HepG2 (cell line): Measurements from ENCODE around the gene LDLRAD3. TPM values are rescaled to one million over a fixed set of nuclear protein-coding genes. Genes with fewer than 3 reads are reported as not detected.

Experiments used
- ATAC-seq: fragments of 200-7000 bp; cut with Tn5 transposase; 3 replicates; pipeline ENCODE4 v1.9.1; 2020; ENCODE audit warnings: mild to moderate bottlenecking, moderate library complexity
- BruUV-seq: library from RNA; stranded (reverse); fragments of 400-500 nt; replicated peaks from 2 replicates; lab custom pipeline; 2021; lab: Mats Ljungman, UMichigan
- CTCF ChIA-PET: fragments of 300-600 bp; formaldehyde crosslinking; extraction: SDS; loops from one replicate; lab custom pipeline; 2021; ENCODE audit warnings: low total read pairs, inconsistent platforms, low intra/inter-chr PET ratio; lab: Yijun Ruan, JAX
- POLR2A ChIA-PET: fragments of 350-600 bp; sonication (Branson Sonifier 250); formaldehyde crosslinking; loops from one replicate; lab custom pipeline; 2020; ENCODE audit warnings: antibody characterized with exemption, inconsistent platforms; lab: Yijun Ruan, JAX
- DNase-seq: peaks from one replicate; pipeline ENCODE4 v3.0.0-alpha.2; 2015; ENCODE audit warnings: low spot score
- FAIRE-seq: peaks from 3 replicates; lab custom pipeline; 2011; peaks lifted over from hg19 to GRCh38; lab: Jason Lieb, UNC
- H2AFZ ChIP-seq: one replicate; pipeline ENCODE4 v1.6.1; 2011; ENCODE audit warnings: low read length, inconsistent platforms
- H3K27ac ChIP-seq: fragments of 300-600 bp; 3 replicates; pipeline ENCODE4 v1.8.0; 2011; ENCODE audit warnings: mixed run types, mild to moderate bottlenecking, mixed read lengths, low read length, inconsistent platforms; ENCODE audit not compliant: insufficient read depth; ENCODE audit errors: extremely low read length
- H3K27me3 ChIP-seq, 2 experiments: fragments of 200-600 bp in 1 of 2; 2 replicates in 1 of 2; 3 replicates in 1 of 2; pipeline versions ENCODE4 v1.6.0 to v1.8.0; 2011; ENCODE audit warnings: low read length in 2 of 2, mild to moderate bottlenecking in 2 of 2, moderate library complexity in 2 of 2, inconsistent platforms in 1 of 2; ENCODE audit not compliant: insufficient read depth in 2 of 2, control insufficient read depth in 1 of 2
- H3K36me3 ChIP-seq, 2 experiments: fragments of 200-600 bp in 1 of 2; replicated peaks in 1 of 2; 2 replicates in 1 of 2; 3 replicates in 1 of 2; pipeline versions ENCODE4 v1.5.1 to v1.8.0; 2011; ENCODE audit warnings: low read length in 2 of 2, inconsistent platforms in 1 of 2; ENCODE audit not compliant: insufficient read depth in 2 of 2, control insufficient read depth in 1 of 2
- H3K4me1 ChIP-seq: 2 replicates; pipeline ENCODE4 v1.5.1; 2012; ENCODE audit warnings: low read length, inconsistent platforms; ENCODE audit not compliant: insufficient read depth
- H3K4me2 ChIP-seq: 2 replicates; pipeline ENCODE4 v1.6.0; 2011; ENCODE audit warnings: low read depth, low read length, inconsistent platforms
- H3K4me3 ChIP-seq, 3 experiments: fragments of 200-600 bp in 1 of 3; sonication (generic), shearing (Covaris generic) in 1 of 3; replicated peaks in 1 of 3; 2 replicates each; pipeline ENCODE4 v1.5.1; 2011 to 2016; ENCODE audit warnings: low read length in 3 of 3, inconsistent platforms in 2 of 3, low read depth in 2 of 3, mild to moderate bottlenecking in 2 of 3, control low read depth in 1 of 3, mixed read lengths in 1 of 3; ENCODE audit not compliant: insufficient read depth in 1 of 3
- H3K79me2 ChIP-seq: one replicate; pipeline ENCODE4 v1.6.1; 2011; ENCODE audit warnings: low read length, inconsistent platforms; ENCODE audit not compliant: insufficient read depth
- H3K9ac ChIP-seq: 2 replicates; pipeline ENCODE4 v1.6.0; 2011; ENCODE audit warnings: mild to moderate bottlenecking, low read depth, low read length, inconsistent platforms; ENCODE audit not compliant: insufficient read depth
- H3K9me3 ChIP-seq: 2 replicates; pipeline ENCODE4 v1.5.1; 2012; ENCODE audit warnings: mild to moderate bottlenecking, low read length
- H4K20me1 ChIP-seq: 2 replicates; pipeline ENCODE4 v1.6.0; 2011; ENCODE audit warnings: inconsistent platforms, mild to moderate bottlenecking, low read length, moderate library complexity; ENCODE audit not compliant: insufficient read depth
- ATF7 ChIP-seq, 2 experiments: fragments of 450-650 bp in 1 of 2; sonication (generic) in 1 of 2; formaldehyde crosslinking in 1 of 2; IDR thresholded peaks; 2 replicates each; pipeline versions ENCODE4 v1.4.0 to v1.6.1; 2016 to 2020; ENCODE audit warnings: antibody characterized with exemption in 1 of 2, mild to moderate bottlenecking in 1 of 2, missing genetic modification reagents in 1 of 2
- CSRNP1 ChIP-seq: sonication (generic); formaldehyde crosslinking; IDR thresholded peaks from 2 replicates; pipeline ENCODE4 v1.8.1; 2023; ENCODE audit warnings: mild to moderate bottlenecking, missing genetic modification reagents
- EP300 ChIP-seq, 3 experiments: sonication (generic) in 1 of 3; formaldehyde crosslinking in 1 of 3; IDR thresholded peaks; 2 replicates each; pipeline versions ENCODE4 v1.5.1 to v1.6.1; 2011 to 2020; ENCODE audit warnings: low read depth in 2 of 3, low read length in 2 of 3, borderline replicate concordance in 1 of 3, improper control_type of control experiment in 1 of 3, mild to moderate bottlenecking in 1 of 3, missing genetic modification reagents in 1 of 3, moderate library complexity in 1 of 3
- HCFC1 ChIP-seq: fragments of 150-350 bp; IDR thresholded peaks from 2 replicates; pipeline ENCODE4 v1.6.1; 2014; ENCODE audit warnings: low read depth, low read length
- HOXA3 ChIP-seq: sonication (generic); formaldehyde crosslinking; IDR thresholded peaks from 2 replicates; pipeline ENCODE4 v1.5.0; 2020; ENCODE audit warnings: missing genetic modification reagents
- MED1 ChIP-seq: sonication (generic); formaldehyde crosslinking; IDR thresholded peaks from 2 replicates; pipeline ENCODE4 v1.4.0; 2020; ENCODE audit warnings: missing genetic modification reagents
- NFKBIZ ChIP-seq: IDR thresholded peaks from 2 replicates; pipeline ENCODE4 v1.6.1; 2018; ENCODE audit warnings: missing genetic modification reagents, missing compliant biosample characterization
- NRL ChIP-seq: sonication (generic); formaldehyde crosslinking; IDR thresholded peaks from 2 replicates; pipeline ENCODE4 v1.5.0; 2020; ENCODE audit warnings: missing genetic modification reagents, mild to moderate bottlenecking, moderate library complexity, borderline replicate concordance
- POLR2A ChIP-seq, 2 experiments: IDR thresholded peaks; 2 replicates each; pipeline ENCODE4 v1.6.1; 2011; ENCODE audit warnings: low read depth in 2 of 2, low read length in 2 of 2, mild to moderate bottlenecking in 1 of 2, moderate library complexity in 1 of 2; ENCODE audit not compliant: insufficient read depth in 1 of 2
- PRPF4 ChIP-seq: fragments of 200-400 bp; formaldehyde crosslinking; IDR thresholded peaks from 2 replicates; pipeline ENCODE4 v1.6.1; 2016; ENCODE audit warnings: low read length, low read depth; ENCODE audit not compliant: poor library complexity, severe bottlenecking
- TRIM22 ChIP-seq: fragments of 450-650 bp; IDR thresholded peaks from 2 replicates; pipeline ENCODE4 v1.6.1; 2017
- ZC3H4 ChIP-seq: sonication (generic); formaldehyde crosslinking; IDR thresholded peaks from 2 replicates; pipeline ENCODE4 v1.4.0; 2020; ENCODE audit warnings: missing genetic modification reagents, borderline replicate concordance
- ZNF124 ChIP-seq: sonication (generic); formaldehyde crosslinking; IDR thresholded peaks from 2 replicates; pipeline ENCODE4 v1.4.0; 2020; ENCODE audit warnings: missing genetic modification reagents
- ZNF564 ChIP-seq: sonication (generic); formaldehyde crosslinking; IDR thresholded peaks from 2 replicates; pipeline ENCODE4 v1.8.1; 2023; ENCODE audit warnings: mild to moderate bottlenecking, missing genetic modification reagents
- WGBS: methylation state at CpG from one replicate; pipeline ENCODE4 v1.1.6; 2017; ENCODE audit warnings: low lambda C conversion rate; 5-methylcytosine and 5-hydroxymethylcytosine counted together
- in situ Hi-C: cut with HindIII; loops from 2 replicates; pipeline ENCODE4 v1.10.0; 2017; ENCODE audit warnings: low pct_unique_long_range_greater_than_20kb; ENCODE audit not compliant: extremely low pct_ligation_motif_present
- intact Hi-C: fragments of 100-400 bp; cut with micrococcal nuclease; formaldehyde crosslinking; loops from one replicate; pipeline ENCODE4 v1.10.0; 2022; ENCODE audit not compliant: unreplicated experiment
- polyA plus RNA-seq, 8 experiments: library from polyadenylated mRNA; depleted of rRNA in 3 of 8; stranded (reverse) in 7 of 8; unstranded in 1 of 8; fragments of >200 nt; fragmentation: Illumina TruSeq in 4 of 8; extraction: Trizol in 4 of 8; gene quantifications; 2 replicates each; pipeline versions ENCODE4 v1.2.1 to v1.2.3, GENCODE V29; 2011 to 2016; ENCODE audit warnings: low read depth in 4 of 8, missing spikeins in 1 of 8, mixed read lengths in 1 of 8; ENCODE audit not compliant: insufficient read depth in 1 of 8
- total RNA-seq, 5 experiments: library from RNA; depleted of rRNA; stranded (reverse); fragments of >200 nt; fragmentation: Illumina TruSeq; extraction: Trizol; gene quantifications; 2 replicates each; pipeline ENCODE4 v1.2.3, GENCODE V29; 2016; ENCODE audit warnings: low read depth in 1 of 5
- TF ChIP-seq, protein P1 (sequence below): sonication (generic); formaldehyde crosslinking; IDR thresholded peaks from 2 replicates; pipeline ENCODE4 v1.5.0; 2020; ENCODE audit warnings: mild to moderate bottlenecking, missing genetic modification reagents, borderline replicate concordance

The LDLRAD3 gene
- total and polyA plus RNA-seq, 2 of the 13 experiments (the other 11 are each of a cell fraction or from before 2014, with no cell fraction given) = 0.50 to 0.60 TPM

GRCh38 chr11:36271794-36272407, 328.0 kb downstream of the LDLRAD3 start:
- Histone ChIP-seq H3K4me1 (no peaks in the 10 kb centered on the region), H3K9ac (no peak overlapping the region), H4K20me1 (no peaks in the 10 kb centered on the region), H3K4me2 (no peak overlapping the region), H3K27ac (no peak overlapping the region), H3K4me3 (no peak overlapping the region), H3K79me2 (no peaks in the 10 kb centered on the region), H3K27me3 (no peaks in the 10 kb centered on the region), H3K36me3 (peaks cover 6 to 25% of the 10 kb centered on the region in 2 experiments; a peak in 4 of 5 replicates), H2AFZ (no peak overlapping the region), H3K9me3 (no peaks in the 10 kb centered on the region)
- no peak for DNase-seq
- BruUV-seq = no TSS peak
- TF ChIP-seq HOXA3 (CRISPR knock-in tag) (no peak), ZNF564 (CRISPR knock-in tag) (no peak), ZC3H4 (no peak), NFKBIZ (CRISPR knock-in tag) (no peak), PRPF4 (no peak), ZNF124 (CRISPR knock-in tag) (no peak), MED1 (no peak), NRL (CRISPR knock-in tag) (no peak), EP300 (IDR thresholded peaks at IDR 0.05; ENCODE audit: low read depth in 2 of 2, low read length in 2 of 2) (no peak), EP300 (CRISPR knock-in tag; IDR thresholded peaks at IDR 0.05; ENCODE audit: borderline replicate concordance) (no peak), HCFC1 (no peak), ATF7 (IDR thresholded peaks at IDR 0.05) (no peak), ATF7 (CRISPR knock-in tag; IDR thresholded peaks at IDR 0.05) (no peak), CSRNP1 (no peak), TRIM22 (no peak), POLR2A (IDR thresholded peaks at IDR 0.05; ENCODE audit: insufficient read depth in 1 of 2, low read depth in 2 of 2, low read length in 2 of 2) (no peak)
- TF ChIP-seq, protein P1, sequence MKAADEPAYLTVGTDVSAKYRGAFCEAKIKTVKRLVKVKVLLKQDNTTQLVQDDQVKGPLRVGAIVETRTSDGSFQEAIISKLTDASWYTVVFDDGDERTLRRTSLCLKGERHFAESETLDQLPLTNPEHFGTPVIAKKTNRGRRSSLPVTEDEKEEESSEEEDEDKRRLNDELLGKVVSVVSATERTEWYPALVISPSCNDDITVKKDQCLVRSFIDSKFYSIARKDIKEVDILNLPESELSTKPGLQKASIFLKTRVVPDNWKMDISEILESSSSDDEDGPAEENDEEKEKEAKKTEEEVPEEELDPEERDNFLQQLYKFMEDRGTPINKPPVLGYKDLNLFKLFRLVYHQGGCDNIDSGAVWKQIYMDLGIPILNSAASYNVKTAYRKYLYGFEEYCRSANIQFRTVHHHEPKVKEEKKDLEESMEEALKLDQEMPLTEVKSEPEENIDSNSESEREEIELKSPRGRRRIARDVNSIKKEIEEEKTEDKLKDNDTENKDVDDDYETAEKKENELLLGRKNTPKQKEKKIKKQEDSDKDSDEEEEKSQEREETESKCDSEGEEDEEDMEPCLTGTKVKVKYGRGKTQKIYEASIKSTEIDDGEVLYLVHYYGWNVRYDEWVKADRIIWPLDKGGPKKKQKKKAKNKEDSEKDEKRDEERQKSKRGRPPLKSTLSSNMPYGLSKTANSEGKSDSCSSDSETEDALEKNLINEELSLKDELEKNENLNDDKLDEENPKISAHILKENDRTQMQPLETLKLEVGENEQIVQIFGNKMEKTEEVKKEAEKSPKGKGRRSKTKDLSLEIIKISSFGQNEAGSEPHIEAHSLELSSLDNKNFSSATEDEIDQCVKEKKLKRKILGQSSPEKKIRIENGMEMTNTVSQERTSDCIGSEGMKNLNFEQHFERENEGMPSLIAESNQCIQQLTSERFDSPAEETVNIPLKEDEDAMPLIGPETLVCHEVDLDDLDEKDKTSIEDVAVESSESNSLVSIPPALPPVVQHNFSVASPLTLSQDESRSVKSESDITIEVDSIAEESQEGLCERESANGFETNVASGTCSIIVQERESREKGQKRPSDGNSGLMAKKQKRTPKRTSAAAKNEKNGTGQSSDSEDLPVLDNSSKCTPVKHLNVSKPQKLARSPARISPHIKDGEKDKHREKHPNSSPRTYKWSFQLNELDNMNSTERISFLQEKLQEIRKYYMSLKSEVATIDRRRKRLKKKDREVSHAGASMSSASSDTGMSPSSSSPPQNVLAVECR = no peak
- no peak for FAIRE-seq
- 97% methylated on average over 5 of the region's 5 CpGs for WGBS
- ATAC-seq = peak; percentile 35; the same call in 1 of the 3 replicates
- intact Hi-C loops (no loop called here), in situ Hi-C loops (loop anchor here (25.0 kb wide), 1 partner anchor 785 kb away; no protein-coding TSS in a partner anchor)
- ChIA-PET POLR2A (no interaction called here), CTCF (no interaction called here)
